Stimulated activated CD8-positive, alpha-beta memory T cell treated with anti-CD3 and anti-CD28 coated beads, Interleukin-15, amount 100 ng/mL, for 1 hour (primary cell): ENCODE data around the gene CPM.

Experiments used
- DNase-seq: peaks from one replicate; pipeline ENCODE4 v3.0.0-alpha.2; 2020; ENCODE audit warnings: low read depth

The CPM gene

DNA sequence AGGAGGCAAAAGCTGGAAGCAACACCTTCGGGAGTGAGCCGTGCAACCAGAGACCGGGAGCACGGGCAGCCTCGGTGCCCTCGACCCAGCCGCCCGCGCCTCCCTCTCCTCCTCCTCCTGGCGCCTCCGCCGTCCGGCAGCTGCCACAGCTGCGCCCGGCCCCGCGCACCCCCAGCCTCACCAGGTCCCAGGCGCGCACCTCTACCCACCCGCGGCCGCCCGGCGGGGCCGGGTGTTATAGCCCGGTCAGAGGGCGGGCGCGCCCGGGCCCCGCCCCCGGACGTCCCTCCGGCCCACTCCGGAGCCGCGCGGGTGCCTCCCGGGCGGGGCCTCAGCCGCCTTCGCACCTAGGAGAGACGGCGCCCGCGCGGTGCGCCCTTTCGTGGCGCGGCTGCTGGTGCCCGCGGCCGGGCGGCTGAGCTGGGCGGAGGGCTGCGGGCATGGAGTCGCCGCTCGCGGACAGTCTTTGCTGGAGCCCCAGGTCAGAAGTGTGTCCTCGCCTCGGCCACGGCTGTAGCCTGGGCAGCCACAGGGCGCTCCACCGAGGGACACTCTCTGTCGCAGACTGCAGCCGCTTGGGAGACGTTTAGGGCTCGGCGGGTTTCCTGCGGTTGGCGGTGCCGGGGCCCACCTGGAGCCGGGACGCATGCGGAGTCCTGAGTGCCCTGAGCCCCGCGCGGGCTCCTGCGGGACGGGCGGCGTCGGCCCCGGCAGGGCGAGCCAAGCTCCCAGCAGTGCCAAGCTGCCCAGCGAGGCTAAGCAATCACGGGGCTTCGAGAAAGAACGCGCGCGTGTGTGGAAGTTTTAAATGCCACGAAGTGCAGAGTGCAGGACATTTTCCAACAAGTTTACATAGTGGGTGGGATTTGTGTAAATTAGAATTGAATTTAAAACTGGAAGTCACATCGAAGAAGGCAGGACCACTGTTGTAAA lies at the start of gene CPM:
Gene CPM, minus strand, starts transcription at position 211 of the 933 bp plus-strand sequence. CDS start 334 bp downstream, outside the sequence.
- DNase-seq = peak; percentile 20

DNA sequence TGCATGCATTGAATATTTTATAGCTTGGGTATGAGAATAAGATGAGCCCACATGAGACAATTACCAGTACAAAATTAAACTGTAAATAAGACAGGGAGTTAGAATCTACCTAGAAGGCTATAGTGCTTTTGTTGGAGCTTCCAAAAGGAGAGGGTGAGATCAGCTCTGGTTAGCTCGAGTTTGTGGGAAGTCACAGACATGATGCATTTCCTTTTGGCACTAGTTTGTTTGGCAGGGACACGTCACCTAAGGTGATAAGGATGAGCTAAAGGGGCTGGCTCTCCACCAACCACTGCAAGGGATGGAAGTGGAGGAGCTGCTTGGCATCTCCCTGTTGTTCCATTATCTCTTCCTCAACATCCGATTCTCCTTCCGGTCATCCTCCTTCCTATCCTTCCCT lies 48.5 kb upstream of the CPM start:
- no peak for DNase-seq

DNA sequence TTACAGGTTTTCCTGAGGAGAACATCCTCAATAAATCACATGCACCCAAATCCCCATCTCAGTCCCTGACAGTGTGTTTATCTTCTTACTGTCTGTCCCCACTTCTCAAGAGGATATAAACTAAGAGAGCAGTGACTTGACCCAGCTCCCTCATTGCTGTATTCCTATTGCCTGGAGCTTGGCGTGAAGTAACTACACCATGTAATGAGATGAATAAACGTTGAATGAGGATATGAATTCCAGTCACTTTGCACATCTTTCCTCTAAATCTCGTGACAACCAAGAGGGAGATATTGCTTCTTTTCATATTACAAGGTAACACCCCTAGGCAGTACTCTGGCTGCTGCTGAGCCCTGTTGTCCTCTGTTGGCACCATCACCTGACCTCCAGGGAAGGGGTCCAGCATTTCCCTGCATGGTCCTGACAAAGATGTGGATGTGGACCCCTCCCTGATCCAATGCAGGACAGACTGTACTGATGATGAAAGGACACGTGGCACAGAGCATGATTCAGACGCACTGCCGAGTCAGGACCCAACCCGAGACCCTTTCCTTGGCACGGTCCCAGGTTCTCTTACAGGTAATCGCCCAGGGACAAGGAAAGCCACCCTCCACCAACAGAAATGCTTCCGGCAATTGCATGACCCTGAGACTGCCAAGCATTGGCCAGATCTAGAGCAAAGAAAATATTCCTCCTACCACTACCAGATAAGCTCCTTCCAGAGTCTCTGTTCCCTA lies 47.7 kb upstream of the CPM start:
- no peak for DNase-seq

DNA sequence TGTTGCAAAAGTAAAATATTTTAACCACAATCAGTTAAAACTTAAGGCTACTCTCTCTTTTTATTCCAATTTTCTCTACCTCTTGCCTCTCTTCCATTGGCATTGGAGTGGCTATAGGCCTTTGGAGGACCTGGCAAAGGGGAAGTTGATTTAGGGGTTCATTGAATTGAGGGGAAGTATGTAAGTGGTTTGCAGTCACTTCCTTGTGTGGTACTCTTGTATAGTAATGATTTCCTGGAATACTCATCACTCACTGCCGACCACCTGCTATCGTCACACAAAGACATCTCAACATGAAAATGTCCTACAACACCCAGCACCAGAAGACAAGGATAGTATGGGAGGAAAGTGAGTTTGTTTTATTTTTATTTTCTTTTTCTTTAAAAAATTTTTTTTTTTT lies 45.7 kb upstream of the CPM start:
- no peak for DNase-seq

DNA sequence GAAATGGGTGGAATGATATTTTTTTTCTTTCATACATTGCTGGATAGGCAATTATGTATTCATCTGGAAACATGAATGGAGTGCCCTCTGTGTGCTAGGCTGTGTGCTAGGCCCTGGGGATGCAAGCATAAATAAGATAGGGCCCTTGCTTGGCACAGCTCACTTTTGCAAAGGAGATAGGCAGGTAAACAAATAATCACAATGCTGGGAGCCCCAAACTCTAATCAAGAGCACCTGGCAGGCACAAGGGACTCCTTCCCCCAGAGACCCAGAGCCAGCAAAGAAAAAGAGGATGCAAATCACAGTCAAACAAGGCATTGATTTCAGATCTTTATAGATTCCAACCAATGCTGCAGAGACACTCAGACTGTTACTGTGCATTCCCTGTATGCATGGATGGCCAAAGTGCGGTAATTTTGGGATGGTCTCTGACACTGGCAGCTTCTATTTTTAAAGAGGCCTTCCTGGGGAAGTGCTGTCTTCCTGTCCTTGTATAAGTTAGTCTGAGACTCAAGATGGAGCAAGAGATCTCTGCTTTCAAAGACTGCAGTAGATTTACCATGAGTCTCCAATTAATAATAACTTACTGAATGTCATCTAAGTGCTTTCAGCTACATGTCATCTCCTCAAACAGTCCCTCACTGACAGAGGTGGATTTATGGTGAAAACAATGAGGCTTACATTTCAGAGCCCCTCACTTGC lies 45.1 kb upstream of the CPM start:
- DNase-seq = no peak

DNA sequence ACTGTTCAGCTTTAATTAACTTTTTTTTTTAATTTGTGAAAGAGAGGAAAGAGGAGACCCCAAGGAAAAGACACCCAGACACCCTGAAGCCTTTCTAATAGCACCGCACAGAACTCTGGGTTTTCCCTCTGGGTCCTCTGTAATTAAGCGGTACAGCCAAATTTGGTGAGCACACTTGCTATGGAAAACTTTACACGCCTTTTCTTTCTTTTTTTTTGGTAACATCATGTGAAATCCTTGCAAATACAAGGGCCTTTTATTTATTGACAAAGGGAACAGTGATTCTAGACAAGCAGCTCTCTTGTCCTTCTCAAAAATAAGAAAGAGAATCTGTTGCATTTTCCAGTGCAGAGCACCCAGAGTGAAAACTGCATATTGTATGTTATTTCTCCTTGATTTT lies 44.4 kb upstream of the CPM start:
- DNase-seq = no peak

DNA sequence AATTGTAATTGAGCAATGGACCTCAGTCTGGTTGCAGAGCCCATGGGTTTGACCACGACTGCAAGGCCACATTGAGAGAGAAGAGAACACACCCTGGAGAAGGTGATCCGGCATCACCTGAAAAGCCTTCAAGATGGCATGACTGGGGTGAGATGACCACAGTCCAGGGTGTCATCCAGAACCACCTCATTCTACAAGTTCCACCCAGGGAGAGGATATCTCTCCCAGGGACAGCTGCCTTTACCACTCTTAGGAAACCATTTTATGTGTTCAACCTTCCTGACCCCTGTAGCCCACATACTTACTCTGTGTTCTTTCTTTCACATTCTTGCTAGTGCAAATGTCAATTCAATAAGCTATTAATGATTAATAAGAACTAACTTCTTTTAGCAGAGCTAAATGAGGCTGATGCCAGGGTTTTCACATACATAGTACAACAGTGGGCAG lies 43.4 kb upstream of the CPM start:
- DNase-seq = no peak

DNA sequence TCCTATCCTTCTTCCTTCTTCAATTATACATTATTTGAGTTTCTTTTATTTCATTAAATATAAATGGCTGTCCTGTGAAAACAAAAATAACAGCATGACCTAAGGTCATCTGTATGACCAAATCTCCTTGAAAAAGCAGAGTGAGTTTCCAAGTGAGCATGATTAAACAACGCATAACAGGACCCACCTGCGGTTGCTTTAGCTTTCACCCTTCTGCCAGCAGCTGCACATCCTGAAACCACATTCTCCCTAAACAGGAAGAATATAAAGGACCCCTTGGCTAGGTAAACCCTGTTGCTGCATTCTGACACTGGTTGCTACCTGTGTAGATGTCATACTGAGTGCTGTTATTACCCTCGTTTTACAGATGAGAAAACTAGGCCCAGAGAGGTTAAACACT lies 42.8 kb upstream of the CPM start:
- DNase-seq = no peak

DNA sequence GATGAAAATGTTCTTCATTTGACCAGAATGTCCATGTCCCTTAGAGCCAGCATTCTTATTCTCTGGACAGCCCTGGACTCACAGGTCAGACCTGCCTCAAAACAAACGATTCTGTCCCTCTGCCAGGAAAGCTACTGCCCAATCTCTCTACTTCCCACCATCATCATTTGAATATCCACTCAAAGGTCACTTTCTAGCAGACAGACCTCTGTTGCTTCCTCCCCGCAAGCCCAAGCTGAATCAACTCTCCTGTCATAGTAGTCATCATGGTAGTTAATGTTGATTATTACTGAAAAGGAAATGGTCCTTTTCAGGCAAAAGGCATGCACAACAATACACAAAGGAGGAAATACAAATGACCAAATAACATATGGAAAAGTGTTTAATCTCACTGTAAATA lies 39.6 kb upstream of the CPM start:
- no peak for DNase-seq

DNA sequence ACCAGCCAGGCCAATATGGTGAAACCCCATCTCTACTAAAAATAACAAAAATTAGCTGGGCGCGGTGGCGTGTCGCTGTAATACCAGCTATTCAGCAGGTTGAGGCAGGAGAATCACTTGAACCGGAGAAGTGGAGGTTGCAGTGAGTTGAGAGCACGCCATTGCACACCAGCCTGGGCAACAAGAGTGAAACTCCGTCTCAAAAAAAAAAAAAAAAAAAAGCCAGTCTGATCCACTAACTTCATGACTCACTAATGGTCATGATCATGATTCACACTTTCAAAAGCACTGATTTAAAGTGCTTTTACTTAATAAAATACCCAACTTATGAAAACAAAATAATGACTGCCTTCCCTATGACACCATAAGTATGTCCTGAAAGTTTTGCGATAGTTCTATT lies 38.4 kb upstream of the CPM start:
- no peak for DNase-seq

DNA sequence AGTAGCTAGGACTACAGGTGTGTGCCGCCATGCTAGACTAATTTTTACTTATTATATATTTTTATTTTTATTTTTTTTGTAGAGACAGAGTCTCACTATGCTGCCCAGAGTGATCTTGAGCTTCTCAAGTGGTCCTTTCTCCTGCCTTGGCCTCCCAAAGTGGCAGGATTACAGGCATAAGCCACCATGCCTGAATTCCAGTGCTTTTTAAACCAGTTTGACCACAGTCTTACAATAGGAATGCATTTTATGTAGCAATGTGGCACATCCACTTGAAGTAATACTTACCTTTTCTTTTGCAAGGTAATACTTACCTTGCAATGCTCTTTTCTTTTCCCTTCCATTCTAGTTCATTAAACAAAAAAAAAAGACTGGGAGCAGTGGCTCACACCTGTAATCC lies 38.0 kb upstream of the CPM start:
- DNase-seq = no peak

DNA sequence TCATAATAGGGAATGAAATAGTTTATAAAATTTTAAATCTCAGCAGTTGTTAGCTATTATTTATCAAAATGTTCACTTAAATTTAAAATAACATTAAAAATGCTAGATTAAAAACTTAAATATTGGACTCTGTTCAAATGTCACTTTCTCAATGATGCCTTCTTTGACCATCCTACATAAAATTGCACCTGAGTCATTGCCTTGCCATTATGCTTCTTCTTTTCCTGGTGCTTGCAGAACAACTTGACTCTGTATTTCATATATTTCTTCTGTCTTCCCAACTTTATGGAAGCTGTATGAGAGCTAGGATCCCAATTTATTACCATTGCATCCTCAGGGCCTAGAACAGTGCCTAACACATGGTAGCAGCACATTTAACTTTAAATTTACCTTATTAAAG lies 37.3 kb upstream of the CPM start:
- DNase-seq = no peak

DNA sequence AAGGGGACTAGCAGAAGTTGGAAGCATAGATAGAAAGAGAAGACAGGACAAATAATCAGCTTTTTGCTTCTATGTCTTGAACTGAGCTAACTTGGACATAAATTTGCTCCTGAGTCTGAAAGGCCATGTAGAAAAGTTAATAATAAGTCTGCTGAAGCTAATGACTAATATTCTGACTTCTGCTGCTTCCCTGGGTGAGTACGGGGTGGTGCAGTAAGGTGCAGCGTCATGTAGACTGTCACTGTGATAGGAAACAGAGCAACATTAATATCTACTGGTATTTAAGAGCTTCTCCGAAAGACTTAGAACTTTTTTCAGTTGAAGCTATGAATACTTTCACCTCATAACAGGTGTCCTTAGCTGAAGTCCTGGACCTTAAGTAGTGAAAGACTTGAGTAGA lies 34.1 kb upstream of the CPM start:
- no peak for DNase-seq

DNA sequence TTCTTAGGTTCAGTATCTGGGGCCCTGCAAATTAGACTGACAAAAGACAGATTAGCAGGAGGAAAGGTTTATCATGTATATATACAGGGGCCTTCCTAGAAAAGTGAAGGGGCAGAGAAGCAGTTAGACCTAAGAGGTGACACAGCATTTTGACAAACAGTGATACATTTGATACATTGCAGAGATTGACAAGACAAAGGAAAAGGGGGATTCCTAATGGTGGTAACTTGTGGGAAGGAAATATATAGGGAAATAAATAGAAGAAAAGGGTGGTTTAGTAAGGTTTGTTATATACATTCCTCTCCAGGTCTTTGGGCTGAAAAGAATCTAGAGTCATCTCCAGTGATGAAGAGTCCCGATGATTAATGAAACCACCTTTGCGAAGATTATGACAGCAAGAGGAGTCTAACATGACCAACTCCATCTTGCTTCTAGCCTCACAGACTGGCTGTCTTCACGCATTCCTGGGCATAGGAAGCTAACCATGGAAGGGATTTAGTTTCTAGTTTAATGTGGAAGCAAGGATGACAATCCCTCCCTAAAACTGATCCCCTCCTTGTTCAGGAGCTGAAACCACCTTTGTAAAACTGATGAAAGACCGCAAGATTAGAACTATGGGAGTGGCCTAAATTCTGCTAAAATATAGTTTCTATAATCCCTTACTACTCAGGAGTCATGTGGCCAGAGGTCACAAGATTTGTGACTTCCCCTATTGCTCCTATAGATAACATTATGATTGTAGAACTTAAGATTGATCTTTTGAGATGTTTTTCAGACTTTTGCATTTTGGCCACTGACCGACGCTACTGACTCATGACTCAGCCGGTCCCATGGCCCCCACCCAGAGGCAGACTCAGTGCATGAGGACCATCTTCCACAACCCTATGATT lies 31.1 kb upstream of the CPM start:
- DNase-seq = no peak

DNA sequence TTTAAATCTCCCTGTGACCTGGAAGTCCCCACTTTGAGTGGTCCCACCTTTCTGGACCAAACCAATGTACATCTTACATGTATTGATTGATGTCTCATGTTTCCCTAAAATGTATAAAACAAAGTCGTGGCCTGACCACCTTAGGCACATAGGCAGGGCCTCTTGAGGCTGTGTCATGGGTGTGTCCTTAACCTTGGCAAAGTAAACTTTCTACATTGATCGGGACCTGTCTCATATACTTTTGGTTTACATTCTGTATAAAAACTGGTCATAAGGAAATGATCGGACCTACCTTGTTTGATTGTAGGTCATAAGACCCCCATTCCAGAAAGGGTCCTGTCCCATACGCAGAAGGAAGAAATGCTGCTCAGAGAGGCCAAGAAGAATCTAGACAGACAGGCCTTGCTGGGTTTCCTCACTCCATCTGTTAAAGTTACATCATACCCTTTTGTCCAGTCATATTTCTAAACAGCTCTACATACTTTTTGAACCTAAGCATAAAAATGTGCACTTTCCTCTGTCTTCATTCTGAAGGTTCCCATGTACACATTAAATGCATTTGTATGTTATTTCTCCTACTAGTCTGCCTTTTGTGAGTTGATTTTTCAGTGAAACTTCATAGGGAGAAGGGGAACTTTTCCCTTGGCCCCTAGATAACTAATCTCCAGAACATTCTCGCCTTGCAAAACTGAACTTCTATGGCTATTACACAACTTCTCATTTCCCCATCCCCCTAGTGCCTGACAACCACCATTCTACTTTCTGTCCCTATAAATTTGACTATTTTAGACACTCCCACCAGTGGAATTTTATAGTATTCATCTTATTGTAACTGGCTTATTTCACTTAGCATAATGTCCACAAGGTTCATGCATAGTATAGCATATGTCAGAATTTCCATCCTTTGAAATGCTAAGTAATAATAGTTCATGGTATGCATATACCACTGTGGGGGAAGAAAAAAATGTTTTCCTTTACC lies 30.2 kb upstream of the CPM start:
- DNase-seq = no peak

DNA sequence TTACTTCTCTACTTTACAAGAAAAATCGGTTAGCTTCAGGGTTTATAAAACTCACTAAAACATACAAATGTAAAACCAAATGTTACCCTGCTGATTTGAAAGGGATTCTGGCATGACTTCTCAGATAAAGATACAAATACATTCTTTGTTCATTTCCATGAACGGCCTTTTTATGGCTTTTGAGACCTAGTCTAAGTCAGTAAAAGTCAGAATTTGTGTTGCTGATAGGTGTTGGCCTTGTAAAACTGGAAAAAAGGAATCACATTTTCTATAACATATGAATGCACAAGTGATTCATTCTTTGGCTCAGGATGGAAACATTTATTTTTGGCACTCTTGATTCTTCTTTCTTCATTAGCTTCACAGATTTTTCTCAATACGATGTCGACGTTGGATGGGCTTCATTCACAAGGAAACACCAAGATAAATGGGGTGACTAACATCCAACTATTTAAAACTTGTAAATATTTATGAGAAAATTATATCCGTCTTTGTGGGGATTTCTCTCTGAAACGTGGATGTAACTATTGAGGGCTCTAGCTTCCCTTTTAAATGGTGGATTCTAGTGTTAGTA lies 27.0 kb upstream of the CPM start:
- no peak for DNase-seq

DNA sequence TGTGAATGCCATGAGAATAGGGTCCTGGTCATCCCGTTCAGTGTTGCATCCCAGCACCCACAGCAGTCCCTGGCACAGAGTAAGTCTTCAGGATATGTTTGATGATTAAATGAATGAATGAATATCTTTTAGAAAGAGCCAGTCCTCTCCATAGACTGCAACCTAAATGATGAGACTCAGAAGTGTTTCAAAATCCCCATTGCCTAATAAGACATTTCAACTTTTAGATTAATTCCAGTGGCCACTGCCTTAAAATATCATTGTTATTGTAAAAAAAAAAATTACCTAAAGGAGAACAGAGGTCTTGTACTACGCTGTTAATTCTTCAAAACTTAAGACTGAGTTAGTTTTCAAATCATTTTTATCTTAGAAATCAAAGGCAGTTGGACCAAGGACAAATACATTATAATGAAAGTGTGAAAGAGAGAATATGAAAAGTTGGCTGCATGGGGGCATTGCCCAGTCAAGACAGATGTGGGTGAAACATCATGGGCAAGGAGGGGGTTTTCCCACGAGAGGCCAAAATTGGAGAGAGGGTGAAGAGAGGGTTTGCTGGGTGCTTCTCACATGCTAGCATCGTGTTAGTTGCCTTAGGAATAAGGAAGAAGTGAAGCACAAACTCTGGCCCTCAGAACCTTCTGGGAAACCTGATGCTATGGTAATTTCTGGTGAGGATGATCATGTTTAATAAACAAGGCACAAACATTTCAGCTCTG lies 26.3 kb upstream of the CPM start:
- DNase-seq = no peak

DNA sequence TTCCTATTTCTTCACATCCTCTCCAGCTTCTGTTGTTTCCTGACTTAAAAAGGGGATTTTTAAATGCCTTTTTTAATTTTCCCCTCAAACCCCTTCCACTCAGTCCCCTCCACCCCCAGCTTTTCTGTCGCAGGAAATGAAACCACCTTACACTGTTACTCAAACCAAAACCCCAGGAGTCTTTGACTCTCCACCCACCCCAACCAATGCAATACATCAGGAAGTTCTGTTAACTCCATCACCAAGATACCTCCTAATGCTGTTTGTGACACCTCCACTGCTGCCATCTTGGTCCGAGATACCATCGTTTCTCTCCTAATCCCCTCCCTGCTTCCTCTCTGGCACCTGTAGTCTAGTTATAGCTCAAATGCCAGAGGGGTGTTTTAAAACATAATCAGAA lies 25.4 kb upstream of the CPM start:
- DNase-seq = no peak

DNA sequence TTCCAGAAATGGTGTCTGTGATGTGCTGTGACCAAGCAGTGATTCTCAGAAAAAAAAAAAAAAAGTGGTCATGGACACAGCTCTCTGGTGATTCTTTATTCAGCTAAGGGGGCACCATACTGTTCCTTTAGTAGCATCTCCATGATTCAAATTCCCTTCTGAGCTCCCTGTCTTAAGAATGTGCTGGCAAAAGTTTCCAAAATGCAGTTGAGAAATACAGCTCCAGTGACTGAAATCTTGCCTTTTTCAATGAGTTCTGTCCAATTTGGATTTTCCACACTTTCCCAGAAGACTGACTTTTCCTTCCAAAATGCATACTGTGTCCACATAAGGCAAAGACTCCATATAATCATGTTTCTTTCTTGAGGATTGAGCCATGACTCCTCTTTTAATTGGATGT lies 24.3 kb upstream of the CPM start:
- no peak for DNase-seq
